Measurements from ENCODE around the gene KIF16B.

DNA sequence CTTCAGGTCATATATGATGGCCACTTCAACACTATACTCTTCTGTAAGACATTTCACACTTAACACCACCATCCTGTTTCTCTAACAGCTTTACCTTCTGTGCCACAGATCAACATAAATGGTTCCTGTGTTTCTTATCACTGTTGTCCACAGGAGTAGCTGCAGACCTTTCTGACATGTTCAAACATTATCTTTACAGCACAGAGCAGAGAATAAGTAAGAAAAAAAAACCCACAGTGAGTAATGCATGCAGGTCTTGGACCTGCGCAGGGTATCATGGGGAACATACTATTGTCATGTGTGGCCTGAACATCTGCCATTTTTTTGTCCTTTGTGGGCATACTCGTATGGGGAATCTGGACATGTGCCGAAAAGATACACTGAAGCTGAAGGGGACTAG lies 161.9 kb downstream of the KIF16B start:
- TF ChIP-seq, protein P1, sequence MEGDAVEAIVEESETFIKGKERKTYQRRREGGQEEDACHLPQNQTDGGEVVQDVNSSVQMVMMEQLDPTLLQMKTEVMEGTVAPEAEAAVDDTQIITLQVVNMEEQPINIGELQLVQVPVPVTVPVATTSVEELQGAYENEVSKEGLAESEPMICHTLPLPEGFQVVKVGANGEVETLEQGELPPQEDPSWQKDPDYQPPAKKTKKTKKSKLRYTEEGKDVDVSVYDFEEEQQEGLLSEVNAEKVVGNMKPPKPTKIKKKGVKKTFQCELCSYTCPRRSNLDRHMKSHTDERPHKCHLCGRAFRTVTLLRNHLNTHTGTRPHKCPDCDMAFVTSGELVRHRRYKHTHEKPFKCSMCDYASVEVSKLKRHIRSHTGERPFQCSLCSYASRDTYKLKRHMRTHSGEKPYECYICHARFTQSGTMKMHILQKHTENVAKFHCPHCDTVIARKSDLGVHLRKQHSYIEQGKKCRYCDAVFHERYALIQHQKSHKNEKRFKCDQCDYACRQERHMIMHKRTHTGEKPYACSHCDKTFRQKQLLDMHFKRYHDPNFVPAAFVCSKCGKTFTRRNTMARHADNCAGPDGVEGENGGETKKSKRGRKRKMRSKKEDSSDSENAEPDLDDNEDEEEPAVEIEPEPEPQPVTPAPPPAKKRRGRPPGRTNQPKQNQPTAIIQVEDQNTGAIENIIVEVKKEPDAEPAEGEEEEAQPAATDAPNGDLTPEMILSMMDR (conservative IDR thresholded peaks at IDR 0.05; ENCODE audit: low read depth, low read length), result no peak
- no peak for TF ChIP-seq EZH2 (IDR thresholded peaks at IDR 0.05; ENCODE audit: borderline replicate concordance, low read depth, low read length, poor library complexity, severe bottlenecking)
